NCI-H774 (cell line): ENCODE measurements around the gene SNTG2.

Experiments
- DNase-seq: peaks from one replicate; lab custom pipeline; 2025; lab: John Stamatoyannopoulos, UW

SNTG2 gene

DNA sequence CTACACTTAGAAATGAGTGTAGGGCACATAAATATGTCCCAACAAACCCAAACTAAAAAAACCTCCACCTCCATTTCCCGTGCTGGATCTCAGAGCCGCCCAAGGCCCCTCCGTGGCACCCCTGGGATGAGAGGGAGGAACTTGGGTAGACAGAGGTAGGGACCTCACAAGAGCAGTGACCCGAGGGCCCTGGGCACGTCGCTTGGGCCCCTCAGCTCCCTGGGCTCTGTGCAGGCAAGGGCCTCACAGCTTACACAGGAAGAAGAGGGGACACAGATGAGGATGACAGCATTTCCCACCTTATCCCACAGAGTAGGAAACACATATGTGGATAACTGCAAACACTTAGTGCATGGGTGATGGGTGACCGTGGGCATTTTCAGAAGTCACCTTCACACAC, 368.7 kb downstream of the SNTG2 start:
- DNase-seq = no peak

DNA sequence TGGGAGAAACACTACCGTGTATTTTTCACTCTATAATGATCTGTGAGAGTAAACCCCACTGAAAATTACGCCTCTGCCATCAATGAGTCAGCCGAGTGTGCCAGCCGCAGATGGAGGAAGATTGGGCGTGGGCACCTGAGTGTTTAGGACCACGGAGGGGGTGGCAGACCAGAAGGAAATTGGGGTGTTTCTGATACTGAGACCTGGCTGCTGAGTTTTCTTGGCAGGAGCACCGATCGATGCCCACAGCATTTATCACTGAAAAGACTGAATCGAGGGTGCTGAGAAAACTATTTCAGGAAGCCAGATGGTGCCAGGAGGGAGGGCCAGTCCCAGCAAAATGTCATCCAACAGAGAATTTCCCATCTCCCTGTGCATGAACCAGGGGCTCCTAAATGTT, 370.7 kb downstream of the SNTG2 start:
- DNase-seq = no peak

DNA sequence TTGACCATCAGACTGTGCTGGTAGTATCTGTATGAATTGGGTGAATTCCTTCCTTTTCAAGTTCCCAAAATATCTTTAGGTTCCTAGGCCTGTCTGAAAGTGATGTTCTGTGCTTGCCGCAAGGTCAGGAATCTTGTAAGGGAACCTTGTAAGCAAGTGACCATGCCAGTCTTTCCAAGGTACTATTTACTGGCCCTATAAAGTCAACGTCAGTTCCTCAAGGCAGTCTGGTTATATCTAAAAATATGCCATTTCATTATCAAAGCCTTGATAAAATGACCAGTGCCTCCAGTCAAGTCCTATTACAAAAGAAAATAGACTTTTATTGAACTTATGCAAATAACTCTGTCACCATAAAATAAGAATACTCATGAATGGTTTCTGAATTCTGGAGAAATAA, 374.2 kb downstream of the SNTG2 start:
- no peak for DNase-seq

DNA sequence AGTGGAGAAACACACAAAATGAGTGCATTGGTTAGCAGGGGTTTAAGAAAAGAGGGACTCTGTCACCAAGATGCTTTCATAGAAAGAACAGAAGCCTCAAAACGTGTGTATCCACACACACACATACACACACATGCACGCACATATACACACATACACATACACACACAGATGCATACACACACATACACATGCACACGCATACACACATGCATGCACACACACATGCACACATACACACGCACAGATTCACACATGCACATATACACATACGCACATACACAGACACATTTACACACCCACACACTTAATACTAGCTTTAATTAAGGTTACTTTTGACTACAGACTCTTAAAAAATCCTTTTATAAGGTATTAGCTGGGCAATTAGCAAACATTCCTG, 378.0 kb downstream of the SNTG2 start:
- no peak for DNase-seq

DNA sequence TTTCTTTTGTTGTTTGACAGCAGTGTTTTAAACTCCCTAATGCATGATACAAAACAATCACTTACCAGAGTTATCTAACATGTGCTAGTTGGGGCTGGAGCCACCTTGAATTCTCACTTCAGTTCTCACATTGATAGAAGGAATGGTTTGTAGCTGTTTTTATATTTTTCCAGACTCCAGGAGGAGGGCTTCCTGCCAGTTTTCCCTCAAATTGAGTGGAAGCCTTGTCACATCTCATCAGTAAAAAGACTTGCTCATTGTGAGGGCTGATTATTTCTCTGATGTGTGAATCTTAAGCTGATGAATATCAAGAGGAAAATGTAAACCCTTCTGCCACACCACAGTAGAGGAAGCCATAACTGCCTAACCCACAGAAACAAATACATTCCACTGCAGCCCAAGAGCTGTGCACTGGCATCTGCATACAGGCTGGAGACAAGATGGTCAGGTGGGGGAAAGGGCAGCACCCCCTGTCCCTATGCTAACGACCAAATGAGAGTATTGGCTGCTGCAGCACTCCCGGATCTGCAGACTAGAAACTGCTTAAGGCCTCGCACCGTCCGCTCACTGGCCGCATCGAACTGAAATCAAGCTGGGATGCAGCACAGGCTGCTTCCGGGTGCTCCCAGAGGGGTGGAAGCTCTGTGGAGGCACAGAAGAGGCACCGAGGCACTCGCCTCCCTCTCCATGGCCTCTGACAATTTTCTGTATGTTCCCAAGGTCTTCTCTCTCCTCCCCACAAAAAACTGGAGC, 388.9 kb downstream of the SNTG2 start:
- DNase-seq = no peak

DNA sequence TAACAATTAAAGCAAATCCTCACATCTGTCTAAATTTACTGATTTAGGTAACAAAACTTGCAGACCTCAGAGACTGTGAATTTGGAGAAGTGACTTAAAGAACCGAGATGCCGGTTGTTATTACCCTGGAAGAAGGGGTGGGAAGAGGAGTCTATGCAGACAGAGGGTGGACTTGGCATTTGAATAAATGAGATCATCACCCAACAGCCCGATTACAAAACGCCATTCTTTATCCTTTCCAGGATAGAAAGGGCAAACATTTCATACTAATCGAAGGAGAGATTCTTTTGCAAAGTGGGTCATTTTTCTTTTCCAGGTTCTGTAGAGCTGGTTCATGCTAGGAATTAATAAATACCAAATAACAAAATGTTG, 389.5 kb downstream of the SNTG2 start:
- no peak for DNase-seq

DNA sequence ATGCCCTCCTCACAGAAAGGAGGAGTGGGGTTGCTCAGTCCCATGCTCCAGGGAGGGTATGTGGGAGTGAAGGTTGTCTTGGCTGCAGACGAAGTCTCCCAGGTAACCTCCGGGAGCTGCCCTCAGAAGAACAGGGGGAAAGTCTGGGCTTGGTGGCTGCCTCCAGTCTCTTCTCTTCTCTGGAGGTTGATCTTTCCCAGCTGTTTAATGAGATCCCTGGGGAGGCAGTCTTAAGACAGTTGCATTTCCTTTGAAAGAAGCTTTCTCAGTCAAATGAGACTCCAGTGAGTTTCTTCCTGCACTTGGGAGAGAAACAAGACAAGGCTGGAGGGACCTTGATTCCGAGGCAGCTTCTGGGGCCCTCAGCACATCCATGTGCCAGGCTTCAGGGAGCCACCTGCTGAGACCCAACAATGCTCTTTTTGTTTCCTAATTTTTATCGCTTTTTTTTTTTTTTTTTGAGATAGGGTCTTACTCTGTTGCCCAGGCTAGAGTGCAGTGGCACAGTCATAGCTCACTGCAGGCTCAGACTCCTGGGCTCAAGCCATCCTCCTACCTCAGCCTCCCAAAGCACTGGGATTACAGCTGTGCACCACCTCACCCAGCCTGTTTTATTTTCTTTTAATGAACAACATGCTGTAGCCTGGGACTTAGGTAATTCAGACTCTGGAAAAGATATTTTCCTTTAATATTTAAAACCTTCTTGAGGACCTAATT, 390.9 kb downstream of the SNTG2 start:
- DNase-seq = no peak

DNA sequence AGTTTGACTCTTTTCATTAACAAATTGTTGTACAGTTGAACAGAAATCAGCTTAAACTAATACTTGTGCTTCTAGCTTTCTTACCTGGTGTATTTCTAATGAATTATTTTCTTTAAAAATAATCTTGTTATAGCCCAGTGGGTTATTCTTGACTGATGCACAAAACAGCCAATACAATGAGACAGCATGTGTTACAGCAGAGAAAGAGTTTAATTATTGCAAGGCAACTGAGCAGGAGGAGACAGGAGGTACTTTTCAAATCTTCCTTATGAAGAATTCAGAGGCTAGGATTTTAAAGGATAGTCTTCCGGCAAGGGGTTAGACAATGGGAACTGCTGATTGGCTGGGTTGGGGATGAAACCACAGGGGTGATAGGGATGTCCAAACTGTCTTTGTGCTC, 398.1 kb downstream of the SNTG2 start:
- no peak for DNase-seq

DNA sequence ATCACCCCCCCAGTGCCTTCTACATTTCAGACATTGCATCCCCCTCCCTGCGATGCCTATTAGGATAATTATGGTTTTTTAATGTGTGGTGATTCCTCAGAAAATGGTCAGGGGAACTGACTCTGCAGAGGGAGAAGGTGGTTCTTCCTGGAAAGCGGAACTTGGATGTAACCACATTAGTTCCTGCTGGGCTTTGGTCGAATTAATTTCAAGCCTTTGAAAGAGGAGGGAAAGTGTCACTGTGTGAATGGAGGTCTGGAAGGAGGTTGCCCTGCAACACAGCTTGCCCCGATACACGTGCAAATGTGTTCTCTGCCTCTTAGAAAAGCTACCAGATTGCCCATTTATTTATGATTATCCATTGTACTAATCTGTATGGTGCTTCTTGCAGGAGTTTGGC, 399.5 kb downstream of the SNTG2 start:
- DNase-seq = no peak

DNA sequence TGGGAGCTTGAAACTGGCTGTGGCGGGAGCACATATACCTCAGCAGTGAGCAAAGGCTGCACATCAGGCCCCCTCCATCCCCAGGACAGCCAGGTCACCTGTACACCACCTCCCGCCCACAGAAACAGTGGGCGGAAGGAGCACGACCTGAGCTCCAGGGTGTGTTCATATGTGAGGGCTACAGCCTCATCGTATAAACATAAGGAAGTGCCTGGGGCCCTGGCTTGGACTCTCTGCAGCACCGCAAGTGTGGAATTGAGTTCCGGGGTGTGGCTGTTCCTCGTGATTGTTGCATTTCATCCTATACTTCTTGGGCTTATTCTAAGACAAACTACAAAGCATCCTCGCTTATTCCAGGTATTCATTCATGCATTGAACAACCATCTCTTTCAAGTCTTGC, 402.5 kb downstream of the SNTG2 start:
- no peak for DNase-seq

DNA sequence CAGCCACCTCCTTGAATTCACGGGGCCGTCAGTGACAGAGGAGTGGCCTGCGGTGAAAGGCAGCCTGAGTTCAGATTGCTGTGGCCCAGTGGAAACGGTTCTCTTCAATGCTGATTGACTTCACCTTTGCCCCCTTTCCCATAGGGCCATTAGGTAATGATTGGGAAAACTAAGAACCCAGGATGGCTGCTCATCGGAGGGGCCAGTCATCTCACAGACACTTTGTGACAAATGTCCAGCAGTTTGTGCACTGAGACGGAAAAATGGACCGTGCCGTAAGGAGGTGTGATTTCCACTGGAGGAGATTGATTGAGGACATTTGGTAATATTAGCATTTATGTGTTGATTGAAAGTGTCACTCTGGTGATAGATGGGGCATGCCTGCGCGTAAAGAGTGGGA, 402.9 kb downstream of the SNTG2 start:
- DNase-seq = no peak

DNA sequence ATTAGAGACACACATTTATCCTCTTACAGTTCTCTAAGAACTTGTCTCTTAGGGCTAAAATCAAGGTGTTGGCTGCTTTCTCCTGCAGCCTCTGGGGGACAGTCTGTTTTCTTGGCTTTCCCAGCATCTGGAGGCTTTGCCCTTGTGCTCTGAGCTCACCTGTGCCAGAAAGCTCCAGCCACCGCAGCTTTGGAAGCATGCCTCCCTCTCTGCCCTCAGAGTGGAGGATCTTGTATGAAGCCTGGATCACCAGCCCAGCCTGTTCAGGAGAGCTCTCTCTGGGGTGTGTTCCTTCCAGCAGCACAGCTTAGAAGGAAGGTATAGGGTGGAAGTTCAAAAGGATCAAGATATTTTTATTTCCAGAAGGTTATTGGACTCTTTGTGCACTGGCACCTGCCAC, 409.5 kb downstream of the SNTG2 start:
- DNase-seq = no peak

DNA sequence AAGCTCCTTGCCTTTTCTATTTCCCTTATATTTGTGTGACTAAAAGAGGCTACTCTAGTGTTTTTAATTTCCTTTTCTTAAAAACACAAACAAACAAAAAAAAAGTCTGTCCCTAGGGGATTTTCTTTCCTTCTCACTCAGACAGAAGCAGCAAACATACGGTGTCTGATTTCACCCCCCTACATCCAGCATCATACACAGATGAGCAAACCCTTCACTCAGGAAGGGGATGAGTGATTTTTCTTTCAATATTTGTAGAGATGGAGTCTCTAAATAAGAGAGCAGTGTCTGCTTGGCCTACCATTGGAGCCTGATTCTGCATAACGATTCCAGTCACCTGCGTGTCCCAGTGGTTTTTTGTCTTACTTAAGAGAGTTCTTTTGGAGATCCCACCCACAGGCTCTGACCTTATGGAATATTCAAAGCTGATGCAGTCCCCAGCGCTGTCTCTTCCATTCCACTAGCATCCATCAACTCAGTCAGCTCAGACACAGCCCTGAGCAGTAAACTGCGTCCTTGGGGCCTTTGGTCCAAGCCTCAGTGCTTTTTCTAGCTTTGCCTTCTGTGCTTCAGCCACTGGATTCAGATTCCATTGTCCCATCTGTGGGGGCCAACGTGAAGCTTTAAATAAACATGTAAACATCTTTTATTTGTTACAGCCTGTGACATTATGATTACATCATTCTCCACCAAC, 410.1 kb downstream of the SNTG2 start:
- DNase-seq = no peak

DNA sequence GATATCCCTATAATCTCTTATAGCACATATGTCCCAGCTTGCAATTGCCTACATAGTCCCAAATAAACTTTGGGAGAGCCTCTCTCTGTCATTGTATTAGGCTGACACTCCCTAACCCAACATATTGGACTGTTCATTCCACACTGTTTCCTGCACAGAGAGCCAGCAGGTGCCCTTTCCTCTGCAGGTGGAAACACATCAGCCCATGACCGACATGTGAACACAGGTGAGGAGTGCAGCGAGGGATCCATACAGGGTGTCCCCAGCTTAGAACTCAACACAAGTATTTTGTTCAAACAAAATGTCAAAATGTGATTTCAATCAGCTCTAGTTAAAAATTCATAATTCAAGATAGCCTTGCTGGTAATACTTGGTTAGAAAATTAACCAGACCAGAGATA, 412.7 kb downstream of the SNTG2 start:
- DNase-seq = no peak

DNA sequence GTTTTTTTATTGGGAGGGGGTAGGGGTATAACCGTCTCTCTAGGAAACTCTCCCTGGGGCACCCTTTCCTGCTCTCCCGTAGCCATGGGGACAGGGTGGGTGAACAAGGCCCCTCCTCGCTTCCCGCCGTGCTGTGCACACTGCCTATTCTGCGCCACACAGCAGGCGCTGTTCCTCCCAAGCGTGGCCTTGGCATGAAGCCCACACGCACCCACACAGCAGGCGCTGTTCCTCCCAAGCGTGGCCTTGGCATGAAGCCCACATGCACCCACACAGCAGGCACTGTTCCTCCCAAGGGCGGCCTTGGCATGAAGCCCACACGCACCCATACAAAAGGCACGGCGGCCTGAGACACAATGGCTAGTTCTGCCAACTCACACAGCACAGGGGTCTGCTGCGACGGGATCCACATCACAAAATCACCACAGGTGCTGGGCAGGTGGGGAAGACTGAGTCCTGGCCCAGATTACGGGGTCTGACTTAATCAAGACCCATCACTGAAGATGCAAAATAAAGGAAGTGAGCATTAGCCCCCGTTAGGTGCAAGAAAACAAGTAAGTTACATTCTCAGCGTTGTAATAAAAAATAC, 416.0 kb downstream of the SNTG2 start:
- DNase-seq = peak; percentile 18

DNA sequence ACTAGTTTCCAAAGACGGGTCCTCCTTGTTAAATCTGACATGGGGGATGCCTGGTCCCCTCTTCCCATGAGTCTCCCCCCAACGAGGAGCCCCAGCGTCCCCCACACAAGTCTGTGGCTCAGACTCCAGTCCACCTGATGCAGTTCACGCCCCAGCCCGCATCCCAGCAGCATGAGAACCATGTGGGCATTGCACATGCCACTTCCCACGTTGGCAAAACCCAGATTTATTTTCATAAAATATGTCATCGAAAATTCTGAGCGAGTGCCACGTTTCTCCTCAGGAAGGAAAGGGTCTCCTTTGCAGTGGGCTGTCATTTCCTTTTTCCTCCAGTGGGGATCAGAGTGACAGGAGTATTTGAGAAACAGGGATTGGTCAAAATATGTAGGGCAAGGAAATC, 417.0 kb downstream of the SNTG2 start:
- DNase-seq = no peak

DNA sequence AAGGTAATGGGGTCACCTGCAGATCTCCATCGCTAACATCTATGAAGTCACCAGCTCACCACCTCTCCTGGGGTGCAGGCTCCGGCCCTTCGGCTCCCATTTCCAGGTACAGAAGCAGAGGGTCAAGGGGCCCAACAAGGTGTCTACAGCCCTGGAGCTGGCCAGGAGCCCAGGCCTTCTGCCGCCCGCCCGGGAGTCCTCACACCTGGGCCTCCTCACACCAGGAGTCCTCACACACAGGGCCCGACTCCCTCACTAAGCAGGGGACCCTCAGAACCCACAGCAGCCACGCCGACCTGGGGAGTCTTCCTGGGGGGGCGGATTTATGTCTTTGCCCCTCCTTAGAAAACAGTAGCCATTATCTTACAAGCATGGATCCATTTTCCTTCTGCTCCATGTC, 419.3 kb downstream of the SNTG2 start:
- DNase-seq = no peak

DNA sequence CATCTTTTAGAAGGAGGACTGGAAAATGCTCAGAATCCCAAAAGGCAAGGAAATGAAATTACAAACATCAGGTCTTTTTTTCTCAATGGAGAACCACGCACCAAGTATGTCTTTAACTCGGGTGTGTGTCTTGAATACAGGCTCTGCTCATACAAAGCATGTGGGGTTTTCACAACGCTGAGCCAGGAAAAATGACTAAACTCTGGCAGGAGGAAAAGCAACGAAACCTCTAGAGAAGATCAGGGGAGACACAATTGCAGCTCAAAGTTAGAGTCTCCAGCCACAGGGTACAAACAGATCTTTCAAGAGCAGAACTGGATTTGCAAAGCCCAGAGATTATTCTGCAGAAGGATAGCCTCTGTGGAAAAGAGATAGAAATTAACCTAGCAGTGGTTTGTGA, 419.8 kb downstream of the SNTG2 start:
- DNase-seq = no peak

DNA sequence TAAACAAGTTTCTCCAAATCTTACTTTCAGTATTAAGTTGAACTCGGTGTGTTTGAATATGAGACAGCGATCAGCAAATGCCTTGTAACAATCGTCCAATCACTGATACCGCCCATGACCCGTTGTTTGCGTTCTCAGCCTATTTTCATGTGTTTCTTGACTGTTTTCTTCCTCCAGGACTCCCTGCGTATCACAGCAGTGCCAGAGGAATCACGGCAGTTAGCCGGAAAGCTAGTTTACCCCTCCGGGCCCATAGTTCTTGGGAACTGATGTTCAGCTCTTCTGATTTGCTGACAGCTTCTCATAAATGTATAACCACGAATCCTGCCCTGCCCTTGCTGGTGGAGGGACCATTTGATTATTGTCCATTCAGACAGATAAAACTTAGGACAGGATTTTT, 420.4 kb downstream of the SNTG2 start:
- DNase-seq = no peak

DNA sequence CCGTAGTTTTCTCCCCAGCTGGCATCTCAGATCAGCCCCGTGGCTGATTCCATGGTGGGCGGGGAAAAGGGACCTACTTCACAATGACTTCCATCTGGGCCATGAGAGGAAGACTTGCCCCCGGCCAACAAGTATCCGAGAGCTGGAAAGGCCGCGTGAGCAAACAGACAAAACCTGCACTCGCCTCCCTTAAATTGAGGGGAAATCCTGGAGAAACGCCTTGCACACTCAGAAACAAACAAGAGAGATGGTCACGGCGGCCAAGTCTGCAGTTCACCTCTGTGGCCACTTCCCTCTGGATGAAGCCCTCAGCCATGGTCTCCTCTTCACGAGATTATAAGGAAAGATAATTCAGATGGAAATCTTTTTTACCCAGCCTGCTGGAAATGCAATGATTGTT, 423.2 kb downstream of the SNTG2 start:
- DNase-seq = no peak

DNA sequence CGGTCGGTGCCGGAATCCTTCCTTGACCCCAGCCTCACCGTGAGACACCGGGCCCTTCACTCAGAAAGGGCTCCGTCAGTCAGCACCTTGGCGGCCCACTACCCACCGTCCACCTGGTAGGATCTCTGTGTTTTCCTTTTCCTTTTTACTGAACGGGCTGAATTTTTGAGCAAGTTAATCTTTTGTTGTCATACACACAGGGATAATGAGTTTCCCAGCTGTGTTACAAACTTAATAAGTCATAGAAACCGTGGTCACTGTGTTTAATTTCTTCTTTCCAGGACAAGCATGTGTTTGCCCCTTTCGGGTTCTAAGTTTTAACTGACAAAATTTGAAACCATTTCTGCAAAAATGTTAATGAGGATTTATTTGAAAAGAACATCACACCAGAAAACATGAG, 423.6 kb downstream of the SNTG2 start:
- DNase-seq = no peak

DNA sequence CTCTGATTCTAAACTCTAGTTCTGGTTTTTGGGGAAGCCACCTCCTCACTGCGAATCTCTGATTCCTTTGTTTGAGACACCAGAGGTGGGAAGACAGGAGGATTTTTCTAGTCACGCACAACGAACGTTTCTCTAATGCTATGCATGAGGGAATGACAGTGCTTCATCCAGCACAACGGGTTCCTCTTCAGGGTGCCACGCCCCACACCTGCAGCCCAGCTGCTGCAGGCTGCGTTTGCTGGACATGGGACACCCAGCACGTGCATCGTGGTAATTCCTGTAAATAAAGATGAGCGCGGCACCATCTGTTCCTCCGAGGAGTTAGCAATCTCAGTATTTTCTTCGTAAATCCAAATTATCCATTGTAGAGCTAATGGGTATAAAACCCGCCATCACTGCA, 425.1 kb downstream of the SNTG2 start:
- no peak for DNase-seq

DNA sequence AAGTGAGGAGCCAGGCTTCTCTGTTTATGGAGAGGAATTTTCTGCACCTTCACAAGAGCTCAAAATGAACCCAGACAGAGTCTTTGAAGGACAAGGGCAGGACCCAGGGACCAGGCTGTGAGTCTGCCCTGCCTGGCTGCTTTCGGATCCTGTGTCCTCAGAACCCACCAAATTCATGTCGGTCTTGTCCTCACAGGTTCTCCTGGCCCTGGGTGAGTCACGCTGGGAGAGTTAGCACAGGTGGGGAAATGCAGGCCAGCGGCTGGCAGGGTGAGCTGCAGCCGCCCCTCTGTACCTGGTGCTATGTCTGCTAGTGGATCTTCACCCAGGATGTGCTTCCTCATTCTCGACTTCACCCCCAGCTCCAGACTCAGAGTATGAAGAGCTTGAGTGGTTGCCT, 426.8 kb downstream of the SNTG2 start:
- no peak for DNase-seq
